Ectodermal cell (in vitro differentiated cells): ENCODE results near the gene AKR1E2.

Experiments used
- H3K27ac ChIP-seq: 2 replicates; pipeline ENCODE4 v1.7.0; 2013; ENCODE audit warnings: mild to moderate bottlenecking, low read depth, low read length; ENCODE audit not compliant: insufficient read depth, poor library complexity, severe bottlenecking
- H3K27me3 ChIP-seq: 2 replicates; pipeline ENCODE4 v1.7.0; 2013; ENCODE audit warnings: mild to moderate bottlenecking, low read length; ENCODE audit not compliant: insufficient read depth, control insufficient read depth, poor library complexity, severe bottlenecking
- H3K36me3 ChIP-seq: one replicate; pipeline ENCODE4 v1.7.0; 2013; ENCODE audit warnings: low read length; ENCODE audit not compliant: control insufficient read depth, insufficient read depth
- H3K4me1 ChIP-seq: one replicate; pipeline ENCODE4 v1.7.0; 2013; ENCODE audit warnings: low read length; ENCODE audit not compliant: control insufficient read depth, insufficient read depth
- H3K4me3 ChIP-seq: 2 replicates; pipeline ENCODE4 v1.7.0; 2013; ENCODE audit warnings: low read depth, low read length, control low read depth; ENCODE audit not compliant: insufficient read depth
- H3K9me3 ChIP-seq: 2 replicates; pipeline ENCODE4 v1.7.0; 2013; ENCODE audit warnings: mild to moderate bottlenecking, low read length, moderate library complexity; ENCODE audit not compliant: control insufficient read depth
- WGBS, 2 experiments: methylation state at CpG; one replicate each; pipeline ENCODE4 v1.1.7; 2013; ENCODE audit warnings: missing lambda C conversion rate in 2 of 2; 5-methylcytosine and 5-hydroxymethylcytosine counted together

Gene AKR1E2

GRCh38 chr10:4849555-4850242, 23.7 kb downstream of the AKR1E2 start:
- 19 to 21% methylated on average over 12 of the region's 12 CpGs for WGBS, 2 experiments
- no peaks in the 10 kb centered on the region for H3K27me3 ChIP-seq
- no peak overlapping the region for H3K27ac ChIP-seq
- no peak overlapping the region for H3K4me3 ChIP-seq
- no peaks in the 10 kb centered on the region for H3K9me3 ChIP-seq
- H3K36me3 ChIP-seq: no peaks in the 10 kb centered on the region
- H3K4me1 ChIP-seq: peaks cover 4% of the 10 kb centered on the region

DNA sequence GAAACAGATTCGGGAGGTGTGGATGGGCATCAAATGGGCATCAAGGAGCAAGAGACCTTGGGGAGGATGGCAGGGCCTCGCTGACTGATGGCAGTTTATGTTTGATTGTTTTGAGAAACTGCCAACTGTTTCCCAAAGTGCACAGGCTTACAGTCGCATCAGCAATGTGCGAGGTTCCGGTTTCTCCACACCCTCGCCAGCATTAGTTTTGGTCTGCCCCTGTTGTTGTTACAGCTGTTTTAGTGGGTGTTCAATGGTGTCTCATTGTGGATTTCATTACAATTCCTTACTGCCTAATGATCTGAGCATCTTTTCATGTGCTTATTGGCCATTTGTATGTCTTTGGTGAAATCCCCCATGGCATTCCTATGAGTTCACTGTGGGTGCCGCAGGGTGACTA, 24.4 kb downstream of the AKR1E2 start:
- Histone ChIP-seq H3K4me1 (peaks cover 4% of the 10 kb centered on the region), H3K27me3 (no peaks in the 10 kb centered on the region), H3K9me3 (no peaks in the 10 kb centered on the region), H3K36me3 (no peaks in the 10 kb centered on the region), H3K27ac (no peak overlapping the region), H3K4me3 (no peak overlapping the region)
- WGBS, 2 experiments: 93% methylated on average over 7 of the region's 7 CpGs

- H3K9me3 ChIP-seq: no peaks in the 10 kb centered on the region
- H3K4me3 ChIP-seq: no peak overlapping the region
- whole genome bisulfite sequencing, 2 experiments: 93 to 95% methylated on average over 5 of the region's 5 CpGs
- no peak overlapping the region for H3K27ac ChIP-seq
- peaks cover 4% of the 10 kb centered on the region for H3K4me1 ChIP-seq
- no peaks in the 10 kb centered on the region for H3K27me3 ChIP-seq
- no peaks in the 10 kb centered on the region for H3K36me3 ChIP-seq
Observed at GRCh38 chr10:4851176-4851575, 25.2 kb downstream of the AKR1E2 start.

- WGBS, 2 experiments: 76 to 83% methylated on average over 6 of the region's 6 CpGs
- H3K27ac ChIP-seq: no peak overlapping the region
- H3K4me1 ChIP-seq: peaks cover 4% of the 10 kb centered on the region
- no peaks in the 10 kb centered on the region for H3K9me3 ChIP-seq
- H3K4me3 ChIP-seq: no peak overlapping the region
- H3K27me3 ChIP-seq: no peaks in the 10 kb centered on the region
- H3K36me3 ChIP-seq: no peaks in the 10 kb centered on the region
Observed at GRCh38 chr10:4851846-4852245, 25.8 kb downstream of the AKR1E2 start.

DNA sequence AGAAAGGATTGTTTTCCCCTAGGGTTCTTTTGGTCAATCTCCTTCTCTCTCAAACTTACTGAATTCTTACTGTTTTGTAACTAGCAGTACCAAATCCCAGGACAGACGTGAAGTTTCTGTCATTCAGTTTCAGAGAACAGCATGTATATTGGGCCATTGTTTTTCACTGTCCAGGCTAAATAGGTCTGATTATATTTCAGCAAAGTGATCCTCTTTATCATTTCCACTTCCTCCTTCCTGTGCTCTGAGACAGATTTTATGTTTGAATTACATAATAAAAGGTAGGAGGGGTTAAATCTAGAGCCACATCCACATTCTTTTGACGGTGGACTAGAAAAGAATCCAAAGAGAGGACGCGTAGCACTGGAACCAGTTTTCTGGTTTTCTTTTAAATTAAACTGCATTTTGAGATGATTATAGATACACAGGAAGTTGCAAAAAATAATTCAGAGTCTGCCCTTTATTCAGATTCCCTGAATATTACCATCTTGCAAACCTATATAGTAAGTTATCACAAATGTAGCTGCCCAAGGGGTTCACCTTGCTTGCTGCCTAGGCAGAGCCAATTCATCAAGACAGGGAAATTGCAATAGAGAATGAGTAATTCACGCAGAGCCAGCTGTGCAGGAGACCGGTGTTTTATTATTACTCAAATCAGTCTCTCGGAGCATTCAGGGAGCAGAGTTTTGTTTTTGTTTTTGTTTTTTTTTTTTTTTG, 40.1 kb downstream of the AKR1E2 start:
- Histone ChIP-seq H3K36me3 (no peaks in the 10 kb centered on the region), H3K27me3 (no peaks in the 10 kb centered on the region), H3K27ac (no peak overlapping the region), H3K4me3 (no peak overlapping the region), H3K9me3 (no peaks in the 10 kb centered on the region), H3K4me1 (no peaks in the 10 kb centered on the region)
- WGBS, 2 experiments: 92 to 95% methylated on average over 7 of the region's 7 CpGs

DNA sequence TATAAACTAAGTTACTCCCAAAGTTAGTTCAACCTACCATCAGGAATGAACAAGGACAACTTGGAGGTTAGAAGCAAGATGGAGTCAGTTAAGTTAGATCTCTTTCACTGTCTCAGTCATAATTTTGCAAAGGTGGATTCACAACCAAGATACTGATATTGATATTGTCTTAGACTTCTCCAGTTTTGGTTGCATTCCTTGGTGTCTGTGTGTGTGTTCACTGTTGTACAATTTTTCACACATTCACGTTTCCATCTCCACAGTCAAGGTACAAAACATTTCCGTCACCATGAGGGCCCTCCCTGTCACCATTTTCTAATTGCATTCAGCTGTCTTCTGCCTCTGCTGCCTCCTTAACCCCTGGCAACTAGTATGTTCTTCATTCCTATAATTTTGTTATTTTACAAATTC, 41.1 kb downstream of the AKR1E2 start:
- no peak overlapping the region for H3K4me3 ChIP-seq
- H3K36me3 ChIP-seq: no peaks in the 10 kb centered on the region
- H3K27ac ChIP-seq: no peak overlapping the region
- no peaks in the 10 kb centered on the region for H3K4me1 ChIP-seq
- no peaks in the 10 kb centered on the region for H3K9me3 ChIP-seq
- H3K27me3 ChIP-seq: no peaks in the 10 kb centered on the region
- WGBS, 2 experiments: 100% methylated on average over 2 of the region's 2 CpGs

DNA sequence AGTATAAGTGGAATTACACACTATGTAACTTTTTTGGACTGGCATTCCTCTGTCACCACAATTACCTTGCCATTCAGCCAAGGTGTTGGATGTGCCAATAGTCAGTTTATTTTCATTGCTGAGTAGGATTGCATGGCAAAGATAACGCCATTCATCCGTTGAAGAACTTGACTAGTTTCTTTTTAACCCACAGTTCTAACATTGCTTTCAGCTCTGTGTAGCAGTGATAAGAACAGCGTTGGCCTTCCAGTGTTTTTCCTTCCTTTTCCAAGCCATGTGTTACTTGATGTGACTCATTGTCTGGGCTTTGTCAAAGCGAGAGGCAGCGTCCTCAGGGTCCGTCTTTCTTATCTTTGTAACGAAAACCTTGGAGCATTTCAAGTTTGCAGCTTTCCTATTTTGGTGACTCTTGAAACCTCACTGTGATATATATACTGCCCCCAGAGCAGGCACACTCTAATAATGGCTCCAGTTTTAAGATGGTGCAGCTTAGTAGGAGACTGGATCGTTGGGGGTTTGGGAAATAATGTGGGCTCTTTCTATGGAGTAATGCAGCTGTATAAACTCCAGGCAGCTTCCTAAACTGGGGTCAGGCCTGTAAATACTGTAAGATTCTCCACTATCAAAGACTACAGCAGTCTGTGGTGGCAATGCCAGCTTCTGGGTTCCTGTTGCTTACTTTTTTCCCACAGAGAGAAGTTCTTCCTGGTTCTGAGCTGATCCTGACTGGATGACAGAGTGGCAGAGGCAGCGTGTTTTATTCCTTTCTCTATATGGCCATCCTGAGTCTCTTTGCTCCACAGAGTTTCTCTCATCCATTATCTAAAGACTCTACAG, 41.7 kb downstream of the AKR1E2 start:
- Histone ChIP-seq H3K9me3 (no peaks in the 10 kb centered on the region), H3K27me3 (no peaks in the 10 kb centered on the region), H3K4me1 (no peaks in the 10 kb centered on the region), H3K36me3 (no peaks in the 10 kb centered on the region), H3K4me3 (no peak overlapping the region), H3K27ac (no peak overlapping the region)
- 93 to 94% methylated on average over 9 of the region's 9 CpGs for WGBS, 2 experiments

GRCh38 chr10:4868357-4868657, 42.3 kb downstream of the AKR1E2 start:
- Histone ChIP-seq H3K36me3 (no peaks in the 10 kb centered on the region), H3K27ac (no peak overlapping the region), H3K27me3 (no peaks in the 10 kb centered on the region), H3K9me3 (no peaks in the 10 kb centered on the region), H3K4me1 (no peaks in the 10 kb centered on the region), H3K4me3 (no peak overlapping the region)
- WGBS, 2 experiments: 95 to 100% methylated on average over 3 of the region's 3 CpGs

DNA sequence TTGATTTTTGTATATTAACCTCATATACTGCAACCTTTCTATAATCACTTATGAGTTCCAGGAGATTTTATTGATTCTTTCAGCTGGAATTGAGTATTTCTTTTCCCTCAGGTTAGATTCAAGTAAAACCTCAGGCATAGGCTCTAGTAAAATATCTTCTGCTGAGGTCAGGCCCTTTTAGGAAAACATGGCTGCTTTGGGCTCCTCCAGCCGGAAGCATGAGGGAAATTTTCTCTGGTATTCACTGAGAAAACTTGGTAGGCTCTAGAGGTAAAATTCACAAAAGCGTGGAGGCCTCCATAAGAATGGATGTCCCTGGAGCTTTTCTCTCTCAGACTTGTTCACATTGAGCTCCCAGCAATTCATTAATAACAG, 56.7 kb downstream of the AKR1E2 start:
- Histone ChIP-seq H3K9me3 (no peaks in the 10 kb centered on the region), H3K27me3 (no peaks in the 10 kb centered on the region), H3K36me3 (no peaks in the 10 kb centered on the region), H3K27ac (no peak overlapping the region), H3K4me3 (no peak overlapping the region), H3K4me1 (no peaks in the 10 kb centered on the region)
- 86 to 94% methylated on average over 2 of the region's 2 CpGs for WGBS, 2 experiments

DNA sequence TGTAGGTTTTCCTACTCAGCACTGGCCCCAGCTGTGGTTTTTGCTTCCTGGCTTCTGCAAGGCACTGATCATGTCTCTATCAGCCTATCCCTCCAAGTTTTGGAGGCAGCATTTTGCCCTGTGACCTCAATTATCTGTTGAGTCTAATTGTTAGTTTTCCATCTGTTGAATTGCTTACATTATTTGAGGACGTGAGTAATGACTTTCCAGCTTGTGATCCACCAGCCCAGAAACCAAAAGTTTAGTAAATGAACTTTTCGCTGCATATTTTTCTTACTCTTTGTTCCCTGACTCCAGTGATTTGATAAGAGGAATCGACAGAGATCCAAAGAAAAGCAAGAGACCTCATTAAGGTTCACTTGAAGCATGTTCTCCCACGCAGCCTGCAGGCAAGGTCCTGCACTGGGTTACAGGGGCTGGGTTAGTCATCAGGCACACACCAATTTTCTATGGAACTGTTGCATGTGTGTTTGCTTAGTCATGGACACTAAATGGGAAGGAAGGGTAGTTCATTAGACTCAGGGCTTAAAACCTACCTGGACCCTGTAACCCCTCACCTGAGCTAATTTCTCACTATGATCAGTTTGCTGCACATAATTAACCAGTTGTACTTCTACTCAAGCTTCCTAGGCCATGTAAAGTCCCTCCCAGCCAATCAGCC, 57.2 kb downstream of the AKR1E2 start:
- Histone ChIP-seq H3K4me3 (no peak overlapping the region), H3K27me3 (no peaks in the 10 kb centered on the region), H3K4me1 (no peaks in the 10 kb centered on the region), H3K9me3 (no peaks in the 10 kb centered on the region), H3K27ac (no peak overlapping the region), H3K36me3 (no peaks in the 10 kb centered on the region)
- WGBS, 2 experiments: 94 to 99% methylated on average over 4 of the region's 4 CpGs
